ENCODE data around the gene HACD1. TPM values are rescaled to one million over a fixed set of nuclear protein-coding genes. Genes with fewer than 3 reads are reported as not detected.

HACD1 gene
- 23.4 and 27.6 TPM in 2 replicates for total RNA-seq

GRCh38 chr10:17617031-17617911, at the start of gene HACD1:
TSS of gene HACD1 (minus strand) at chr10:17617374. CDS start at chr10:17617339, 35 bp downstream.

GRCh38 chr10:17643755-17644484, 26.7 kb upstream of the HACD1 start, which contains the start of gene STAM:
TSS of gene STAM (plus strand) at chr10:17644151. CDS start at chr10:17644340, 189 bp downstream.

Small RNA genes within 50 kb of the gene (small RNA-seq; reads per million reads assigned to genes)
- gene AC069542.2, result not detected

Other genes with a start within 250 kb of the HACD1 start
- 0.29 and 2.3 TPM in 2 replicates for gene ST8SIA6, start 162.8 kb downstream of the HACD1 start, total RNA-seq
- 28.6 and 35.8 TPM in 2 replicates for gene STAM, start 26.8 kb upstream of the HACD1 start, total RNA-seq
- 0.14 and 0.66 TPM in 2 replicates for gene TMEM236, start 134.8 kb upstream of the HACD1 start, total RNA-seq
- 0.57 and 16.2 TPM in 2 replicates for gene MRC1, start 192.0 kb upstream of the HACD1 start, total RNA-seq